Upper lobe of right lung (tissue), 1 donor: ENCODE measurements around the gene ZDHHC14. TPM values are rescaled to one million over a fixed set of nuclear protein-coding genes. Genes with fewer than 3 reads are reported as not detected.

Experiments used
- ATAC-seq: fragments of 200-7000 bp; cut with Tn5 transposase; one replicate; pipeline ENCODE4 v1.9.1; 2020; ENCODE audit warnings: mild to moderate bottlenecking, moderate library complexity
- DNase-seq: peaks from one replicate; pipeline ENCODE4 v3.0.0-alpha.2; 2020
- H3K27ac ChIP-seq: fragments of 200-600 bp; one replicate; pipeline ENCODE4 v1.8.0; 2022
- H3K27me3 ChIP-seq: fragments of 200-600 bp; one replicate; pipeline ENCODE4 v1.8.0; 2022; ENCODE audit warnings: mild to moderate bottlenecking
- H3K36me3 ChIP-seq: fragments of 200-600 bp; one replicate; pipeline ENCODE4 v1.8.0; 2022
- H3K4me1 ChIP-seq: fragments of 200-600 bp; one replicate; pipeline ENCODE4 v1.8.0; 2022
- H3K4me3 ChIP-seq: fragments of 200-600 bp; one replicate; pipeline ENCODE4 v1.8.0; 2022; ENCODE audit warnings: mild to moderate bottlenecking
- H3K9me3 ChIP-seq: fragments of 200-600 bp; one replicate; pipeline ENCODE4 v1.8.0; 2022
- CTCF ChIP-seq: fragments of 200-600 bp; IDR thresholded peaks from one replicate; pipeline ENCODE4 v1.8.0; 2022; ENCODE audit warnings: antibody characterized with exemption
- intact Hi-C: fragments of 100-400 bp; cut with DNase I; formaldehyde crosslinking; loops from one replicate; pipeline ENCODE4 v1.11.0; 2022
- total RNA-seq: library from RNA; stranded (reverse); fragmentation: NEBNext Ultra II Directional; extraction: Animal tissue kit (Norgen Biotek cat#: 25700); gene quantifications from one replicate; pipeline ENCODE4 v1.2.1, GENCODE V29; 2021
- donor health status: DM: no; HTN: yes; CAD: no; lungs with severe emphysema.

Gene ZDHHC14
- total RNA-seq, 1 donor from 2014 or later = 12.2 TPM

- Histone ChIP-seq H3K27me3 (no peaks in the 10 kb centered on the region), H3K36me3 (no peaks in the 10 kb centered on the region), H3K4me3 (no peak overlapping the region), H3K9me3 (no peaks in the 10 kb centered on the region), H3K4me1 (peaks cover 11% of the 10 kb centered on the region), H3K27ac (no peak overlapping the region)
- intact Hi-C loops = no loop called here
- TF ChIP-seq CTCF = no peak
- no peak for DNase-seq
- ATAC-seq = peak; percentile 66
Measured at GRCh38 chr6:157603314-157603940, 222.4 kb downstream of the ZDHHC14 start.

- ATAC-seq (no peak), DNase-seq (no peak)
- Histone ChIP-seq H3K4me3 (no peak overlapping the region), H3K36me3 (no peaks in the 10 kb centered on the region), H3K4me1 (peaks cover 11% of the 10 kb centered on the region), H3K27me3 (no peaks in the 10 kb centered on the region), H3K9me3 (no peaks in the 10 kb centered on the region), H3K27ac (no peak overlapping the region)
- intact Hi-C loops = no loop called here
- no peak for TF ChIP-seq CTCF
Measured at GRCh38 chr6:157603971-157604370, 223.0 kb downstream of the ZDHHC14 start.

GRCh38 chr6:157604816-157605215 is 223.8 kb downstream of the ZDHHC14 start:
- peaks cover 11% of the 10 kb centered on the region for H3K4me1 ChIP-seq
- ATAC-seq (no peak), DNase-seq (no peak)
- H3K36me3 ChIP-seq = no peaks in the 10 kb centered on the region
- no peak overlapping the region for H3K27ac ChIP-seq
- H3K9me3 ChIP-seq = no peaks in the 10 kb centered on the region
- TF ChIP-seq CTCF = no peak
- H3K4me3 ChIP-seq = no peak overlapping the region
- H3K27me3 ChIP-seq = no peaks in the 10 kb centered on the region
- intact Hi-C loops = no loop called here

- H3K4me3 ChIP-seq = no peak overlapping the region
- no peaks in the 10 kb centered on the region for H3K36me3 ChIP-seq
- ATAC-seq (no peak), DNase-seq (no peak)
- no peak overlapping the region for H3K27ac ChIP-seq
- H3K27me3 ChIP-seq = no peaks in the 10 kb centered on the region
- no peaks in the 10 kb centered on the region for H3K9me3 ChIP-seq
- TF ChIP-seq CTCF = no peak
- intact Hi-C loops = no loop called here
- H3K4me1 ChIP-seq = peaks cover 11% of the 10 kb centered on the region
Measured at GRCh38 chr6:157605484-157605883, 224.5 kb downstream of the ZDHHC14 start.

GRCh38 chr6:157606516-157606915 is 225.5 kb downstream of the ZDHHC14 start:
- H3K4me1 ChIP-seq = peaks cover 11% of the 10 kb centered on the region
- ATAC-seq (no peak), DNase-seq (no peak)
- H3K4me3 ChIP-seq = no peak overlapping the region
- no peaks in the 10 kb centered on the region for H3K9me3 ChIP-seq
- intact Hi-C loops = no loop called here
- no peak for TF ChIP-seq CTCF
- H3K36me3 ChIP-seq = no peaks in the 10 kb centered on the region
- H3K27ac ChIP-seq = no peak overlapping the region
- H3K27me3 ChIP-seq = no peaks in the 10 kb centered on the region
